Astrocyte (in vitro differentiated cells and primary cell): ENCODE data around the gene ASIC3.

Experiments
- EZH2 ChIP-seq: IDR thresholded peaks from 2 replicates; pipeline ENCODE4 v1.6.1; 2012; ENCODE audit warnings: mild to moderate bottlenecking, low read length, inconsistent platforms; ENCODE audit not compliant: insufficient read depth
- TF ChIP-seq, protein P1 (sequence below): IDR thresholded peaks from 2 replicates; pipeline ENCODE4 v1.5.1; 2011; ENCODE audit warnings: low read depth, mild to moderate bottlenecking, inconsistent platforms, low read length, moderate library complexity; ENCODE audit not compliant: insufficient read depth

DNA sequence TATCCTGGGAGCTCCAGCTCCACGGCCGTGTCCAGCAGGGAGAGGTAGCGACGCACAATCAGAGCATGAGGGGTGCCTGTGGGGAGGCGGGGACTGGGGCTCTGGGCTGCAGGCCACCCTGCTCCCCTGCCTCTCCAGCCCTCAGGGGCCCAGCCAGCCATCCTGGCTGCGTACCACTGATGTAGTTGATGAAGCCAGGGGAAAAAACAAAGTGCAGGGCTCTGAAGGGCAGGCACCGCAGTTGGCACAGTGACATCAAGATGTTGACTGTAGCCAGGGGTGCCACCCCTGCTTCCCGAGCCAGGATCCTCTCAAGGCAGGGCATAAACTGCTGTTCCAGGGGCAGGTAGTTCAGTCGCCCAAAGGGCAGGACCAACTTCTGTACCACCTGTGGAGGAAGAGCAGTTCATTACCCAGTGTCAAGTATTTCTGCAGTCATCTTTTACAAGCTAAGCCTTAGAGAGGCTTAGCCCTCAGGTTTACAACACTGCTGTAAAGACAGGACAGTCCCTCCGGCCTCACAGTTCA lies 29.4 kb downstream of the ASIC3 start:
- no peak for TF ChIP-seq EZH2
- TF ChIP-seq, protein P1, sequence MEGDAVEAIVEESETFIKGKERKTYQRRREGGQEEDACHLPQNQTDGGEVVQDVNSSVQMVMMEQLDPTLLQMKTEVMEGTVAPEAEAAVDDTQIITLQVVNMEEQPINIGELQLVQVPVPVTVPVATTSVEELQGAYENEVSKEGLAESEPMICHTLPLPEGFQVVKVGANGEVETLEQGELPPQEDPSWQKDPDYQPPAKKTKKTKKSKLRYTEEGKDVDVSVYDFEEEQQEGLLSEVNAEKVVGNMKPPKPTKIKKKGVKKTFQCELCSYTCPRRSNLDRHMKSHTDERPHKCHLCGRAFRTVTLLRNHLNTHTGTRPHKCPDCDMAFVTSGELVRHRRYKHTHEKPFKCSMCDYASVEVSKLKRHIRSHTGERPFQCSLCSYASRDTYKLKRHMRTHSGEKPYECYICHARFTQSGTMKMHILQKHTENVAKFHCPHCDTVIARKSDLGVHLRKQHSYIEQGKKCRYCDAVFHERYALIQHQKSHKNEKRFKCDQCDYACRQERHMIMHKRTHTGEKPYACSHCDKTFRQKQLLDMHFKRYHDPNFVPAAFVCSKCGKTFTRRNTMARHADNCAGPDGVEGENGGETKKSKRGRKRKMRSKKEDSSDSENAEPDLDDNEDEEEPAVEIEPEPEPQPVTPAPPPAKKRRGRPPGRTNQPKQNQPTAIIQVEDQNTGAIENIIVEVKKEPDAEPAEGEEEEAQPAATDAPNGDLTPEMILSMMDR, result no peak
